HepG2 (cell line): ENCODE data around the gene LRRC74B. TPM values are rescaled to one million over a fixed set of nuclear protein-coding genes. Genes with fewer than 3 reads are reported as not detected.

Source experiments
- ATAC-seq: fragments of 200-7000 bp; cut with Tn5 transposase; 3 replicates; pipeline ENCODE4 v1.9.1; 2020; ENCODE audit warnings: mild to moderate bottlenecking, moderate library complexity
- BruUV-seq: library from RNA; stranded (reverse); fragments of 400-500 nt; replicated peaks from 2 replicates; lab custom pipeline; 2021; lab: Mats Ljungman, UMichigan
- CTCF ChIA-PET: fragments of 300-600 bp; formaldehyde crosslinking; extraction: SDS; loops from one replicate; lab custom pipeline; 2021; ENCODE audit warnings: low total read pairs, inconsistent platforms, low intra/inter-chr PET ratio; lab: Yijun Ruan, JAX
- POLR2A ChIA-PET: fragments of 350-600 bp; sonication (Branson Sonifier 250); formaldehyde crosslinking; loops from one replicate; lab custom pipeline; 2020; ENCODE audit warnings: antibody characterized with exemption, inconsistent platforms; lab: Yijun Ruan, JAX
- DNase-seq: peaks from one replicate; pipeline ENCODE4 v3.0.0-alpha.2; 2015; ENCODE audit warnings: low spot score
- FAIRE-seq: peaks from 3 replicates; lab custom pipeline; 2011; peaks lifted over from hg19 to GRCh38; lab: Jason Lieb, UNC
- H2AFZ ChIP-seq: one replicate; pipeline ENCODE4 v1.6.1; 2011; ENCODE audit warnings: low read length, inconsistent platforms
- H3K27ac ChIP-seq: fragments of 300-600 bp; 3 replicates; pipeline ENCODE4 v1.8.0; 2011; ENCODE audit warnings: mixed run types, mild to moderate bottlenecking, mixed read lengths, low read length, inconsistent platforms; ENCODE audit not compliant: insufficient read depth; ENCODE audit errors: extremely low read length
- H3K27me3 ChIP-seq, 2 experiments: fragments of 200-600 bp in 1 of 2; 2 replicates in 1 of 2; 3 replicates in 1 of 2; pipeline versions ENCODE4 v1.6.0 to v1.8.0; 2011; ENCODE audit warnings: low read length in 2 of 2, mild to moderate bottlenecking in 2 of 2, moderate library complexity in 2 of 2, inconsistent platforms in 1 of 2; ENCODE audit not compliant: insufficient read depth in 2 of 2, control insufficient read depth in 1 of 2
- H3K36me3 ChIP-seq, 2 experiments: fragments of 200-600 bp in 1 of 2; replicated peaks in 1 of 2; 2 replicates in 1 of 2; 3 replicates in 1 of 2; pipeline versions ENCODE4 v1.5.1 to v1.8.0; 2011; ENCODE audit warnings: low read length in 2 of 2, inconsistent platforms in 1 of 2; ENCODE audit not compliant: insufficient read depth in 2 of 2, control insufficient read depth in 1 of 2
- H3K4me1 ChIP-seq: 2 replicates; pipeline ENCODE4 v1.5.1; 2012; ENCODE audit warnings: low read length, inconsistent platforms; ENCODE audit not compliant: insufficient read depth
- H3K4me2 ChIP-seq: 2 replicates; pipeline ENCODE4 v1.6.0; 2011; ENCODE audit warnings: low read depth, low read length, inconsistent platforms
- H3K4me3 ChIP-seq, 3 experiments: fragments of 200-600 bp in 1 of 3; sonication (generic), shearing (Covaris generic) in 1 of 3; replicated peaks in 1 of 3; 2 replicates each; pipeline ENCODE4 v1.5.1; 2011 to 2016; ENCODE audit warnings: low read length in 3 of 3, inconsistent platforms in 2 of 3, low read depth in 2 of 3, mild to moderate bottlenecking in 2 of 3, control low read depth in 1 of 3, mixed read lengths in 1 of 3; ENCODE audit not compliant: insufficient read depth in 1 of 3
- H3K79me2 ChIP-seq: one replicate; pipeline ENCODE4 v1.6.1; 2011; ENCODE audit warnings: low read length, inconsistent platforms; ENCODE audit not compliant: insufficient read depth
- H3K9ac ChIP-seq: 2 replicates; pipeline ENCODE4 v1.6.0; 2011; ENCODE audit warnings: mild to moderate bottlenecking, low read depth, low read length, inconsistent platforms; ENCODE audit not compliant: insufficient read depth
- H3K9me3 ChIP-seq: 2 replicates; pipeline ENCODE4 v1.5.1; 2012; ENCODE audit warnings: mild to moderate bottlenecking, low read length
- H4K20me1 ChIP-seq: 2 replicates; pipeline ENCODE4 v1.6.0; 2011; ENCODE audit warnings: inconsistent platforms, mild to moderate bottlenecking, low read length, moderate library complexity; ENCODE audit not compliant: insufficient read depth
- AGO1 ChIP-seq: fragments of 200-400 bp; formaldehyde crosslinking; IDR thresholded peaks from 2 replicates; pipeline ENCODE4 v1.6.1; 2017; ENCODE audit warnings: mild to moderate bottlenecking, low read depth, low read length, moderate library complexity; ENCODE audit not compliant: poor library complexity, severe bottlenecking
- AGO2 ChIP-seq: fragments of 200-400 bp; formaldehyde crosslinking; optimal IDR thresholded peaks from 2 replicates; pipeline ENCODE3; 2017; ENCODE audit warnings: mild to moderate bottlenecking, low read depth, low read length, moderate library complexity
- AKAP8 ChIP-seq: sonication (generic); formaldehyde crosslinking; IDR thresholded peaks from 2 replicates; pipeline ENCODE4 v1.5.1; 2020; ENCODE audit warnings: mild to moderate bottlenecking, missing genetic modification reagents
- HOXA7 ChIP-seq: sonication (generic); formaldehyde crosslinking; IDR thresholded peaks from 2 replicates; pipeline ENCODE4 v1.8.1; 2022; ENCODE audit warnings: mild to moderate bottlenecking, missing genetic modification reagents, moderate library complexity
- JUNB ChIP-seq: sonication (generic); formaldehyde crosslinking; IDR thresholded peaks from 2 replicates; pipeline ENCODE4 v1.8.0; 2022; ENCODE audit warnings: missing genetic modification reagents, mild to moderate bottlenecking, borderline replicate concordance
- KDM4B ChIP-seq: sonication (generic); formaldehyde crosslinking; IDR thresholded peaks from 2 replicates; pipeline ENCODE4 v1.4.0; 2020; ENCODE audit warnings: missing genetic modification reagents
- KMT2B ChIP-seq: IDR thresholded peaks from 2 replicates; pipeline ENCODE4 v1.6.1; 2016; ENCODE audit warnings: missing genetic modification reagents, missing compliant biosample characterization
- MATR3 ChIP-seq: sonication (generic); formaldehyde crosslinking; IDR thresholded peaks from 2 replicates; pipeline ENCODE4 v1.4.0; 2020; ENCODE audit warnings: missing genetic modification reagents
- POLR2G ChIP-seq: fragments of 200-400 bp; formaldehyde crosslinking; IDR thresholded peaks from 2 replicates; pipeline ENCODE4 v1.6.1; 2018; ENCODE audit warnings: mild to moderate bottlenecking, low read depth, low read length, moderate library complexity
- RARG ChIP-seq: sonication (generic); formaldehyde crosslinking; IDR thresholded peaks from 2 replicates; pipeline ENCODE4 v1.4.0; 2020; ENCODE audit warnings: low read depth, mild to moderate bottlenecking, missing genetic modification reagents
- RBFOX2 ChIP-seq: fragments of 200-400 bp; formaldehyde crosslinking; IDR thresholded peaks from 2 replicates; pipeline ENCODE4 v1.6.1; 2017; ENCODE audit warnings: low read depth, mild to moderate bottlenecking, low read length
- RBM22 ChIP-seq: fragments of 200-400 bp; formaldehyde crosslinking; optimal IDR thresholded peaks from 2 replicates; pipeline ENCODE3; 2017; ENCODE audit warnings: mild to moderate bottlenecking, low read length, moderate library complexity
- RBM39 ChIP-seq: fragments of 200-400 bp; formaldehyde crosslinking; IDR thresholded peaks from one replicate; pipeline ENCODE4 v1.6.1; 2018; ENCODE audit warnings: antibody characterized with exemption, mild to moderate bottlenecking, low read depth, low read length; ENCODE audit not compliant: poor library complexity, severe bottlenecking
- SAFB2 ChIP-seq: sonication (generic); formaldehyde crosslinking; IDR thresholded peaks from 2 replicates; pipeline ENCODE4 v1.5.1; 2020; ENCODE audit warnings: missing genetic modification reagents, low read depth, mild to moderate bottlenecking, borderline replicate concordance
- SMAD1 ChIP-seq: sonication (generic); formaldehyde crosslinking; IDR thresholded peaks from 2 replicates; pipeline ENCODE4 v1.4.0; 2020; ENCODE audit warnings: missing genetic modification reagents, low read depth, mild to moderate bottlenecking, borderline replicate concordance
- SMAD3 ChIP-seq: sonication (generic); formaldehyde crosslinking; IDR thresholded peaks from 2 replicates; pipeline ENCODE4 v1.4.0; 2020; ENCODE audit warnings: missing genetic modification reagents
- ZC3H13 ChIP-seq: sonication (generic); formaldehyde crosslinking; IDR thresholded peaks from 2 replicates; pipeline ENCODE4 v1.8.1; 2023; ENCODE audit warnings: mild to moderate bottlenecking, missing genetic modification reagents, moderate library complexity
- ZNF251 ChIP-seq: sonication (generic); formaldehyde crosslinking; IDR thresholded peaks from 2 replicates; pipeline ENCODE4 v1.9.0; 2021; ENCODE audit warnings: mild to moderate bottlenecking, missing genetic modification reagents
- ZNF335 ChIP-seq: sonication (generic); formaldehyde crosslinking; IDR thresholded peaks from 2 replicates; pipeline ENCODE4 v1.4.0; 2020; ENCODE audit warnings: missing genetic modification reagents
- ZNF768 ChIP-seq: sonication (generic); formaldehyde crosslinking; IDR thresholded peaks from 2 replicates; pipeline ENCODE4 v1.4.0; 2020; ENCODE audit warnings: missing genetic modification reagents
- WGBS: methylation state at CpG from one replicate; pipeline ENCODE4 v1.1.6; 2017; ENCODE audit warnings: low lambda C conversion rate; 5-methylcytosine and 5-hydroxymethylcytosine counted together
- in situ Hi-C: cut with HindIII; loops from 2 replicates; pipeline ENCODE4 v1.10.0; 2017; ENCODE audit warnings: low pct_unique_long_range_greater_than_20kb; ENCODE audit not compliant: extremely low pct_ligation_motif_present
- intact Hi-C: fragments of 100-400 bp; cut with micrococcal nuclease; formaldehyde crosslinking; loops from one replicate; pipeline ENCODE4 v1.10.0; 2022; ENCODE audit not compliant: unreplicated experiment
- polyA plus RNA-seq, 8 experiments: library from polyadenylated mRNA; depleted of rRNA in 3 of 8; stranded (reverse) in 7 of 8; unstranded in 1 of 8; fragments of >200 nt; fragmentation: Illumina TruSeq in 4 of 8; extraction: Trizol in 4 of 8; gene quantifications; 2 replicates each; pipeline versions ENCODE4 v1.2.1 to v1.2.3, GENCODE V29; 2011 to 2016; ENCODE audit warnings: low read depth in 4 of 8, missing spikeins in 1 of 8, mixed read lengths in 1 of 8; ENCODE audit not compliant: insufficient read depth in 1 of 8
- total RNA-seq, 5 experiments: library from RNA; depleted of rRNA; stranded (reverse); fragments of >200 nt; fragmentation: Illumina TruSeq; extraction: Trizol; gene quantifications; 2 replicates each; pipeline ENCODE4 v1.2.3, GENCODE V29; 2016; ENCODE audit warnings: low read depth in 1 of 5
- TF ChIP-seq, protein P1 (sequence below): IDR thresholded peaks from 2 replicates; pipeline ENCODE4 v1.6.1; 2016; ENCODE audit warnings: low read depth, borderline replicate concordance
- TF ChIP-seq, protein P2 (sequence below): sonication (generic); formaldehyde crosslinking; IDR thresholded peaks from 2 replicates; pipeline ENCODE4 v1.4.0; 2020; ENCODE audit warnings: mild to moderate bottlenecking, missing genetic modification reagents
- TF ChIP-seq, protein P3 (sequence below): sonication (generic); formaldehyde crosslinking; IDR thresholded peaks from 2 replicates; pipeline ENCODE4 v1.5.1; 2020; ENCODE audit warnings: missing genetic modification reagents, mild to moderate bottlenecking, borderline replicate concordance

The LRRC74B gene
- total and polyA plus RNA-seq, 2 of the 13 experiments (the other 11 are each of a cell fraction or from before 2014, with no cell fraction given), result not detected

DNA sequence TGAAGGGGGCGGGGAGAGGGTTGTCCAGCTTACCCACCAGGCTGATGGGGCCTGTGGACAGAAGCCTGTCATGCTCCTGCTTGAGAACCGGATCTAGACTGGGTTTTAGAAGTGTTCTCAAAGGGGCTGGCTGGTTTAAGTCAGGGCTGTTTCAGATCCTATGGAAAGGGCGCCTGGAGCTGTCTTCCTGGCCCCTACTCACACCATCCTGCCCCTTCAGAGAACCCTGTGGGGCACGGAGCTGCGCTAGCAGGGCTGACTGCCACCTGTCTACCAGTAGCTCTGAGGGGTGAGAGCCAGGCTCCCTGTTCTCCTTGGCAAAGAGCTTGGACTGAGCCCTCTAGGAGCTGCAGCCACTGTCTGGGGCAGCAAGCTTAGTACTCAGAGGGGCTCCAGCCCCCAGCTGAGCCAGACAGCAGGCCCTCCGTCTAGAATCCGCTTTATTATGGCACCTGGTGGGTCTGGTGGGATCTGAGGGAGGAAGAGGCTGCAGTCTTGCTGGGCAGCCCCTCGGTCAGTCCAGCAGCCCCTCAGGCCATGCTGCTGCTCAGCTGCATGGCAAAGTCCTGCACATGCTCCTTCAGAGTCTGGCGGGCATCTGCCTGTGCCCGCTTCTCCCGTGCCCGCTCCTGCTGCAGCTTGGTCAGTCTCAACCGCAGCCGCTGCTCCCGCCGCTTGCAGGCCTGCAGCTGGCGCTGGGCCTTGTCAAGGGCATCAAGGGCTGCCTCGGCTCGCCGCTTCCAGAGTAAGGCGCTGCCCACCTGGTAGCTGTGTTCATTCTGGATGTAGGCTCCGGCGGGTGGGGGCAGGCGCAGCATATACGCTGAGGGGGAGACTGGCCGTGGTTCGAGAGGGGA is 46.2 kb upstream of the LRRC74B start:
- DNase-seq (no peak), FAIRE-seq (no peak), ATAC-seq (no peak)
- Histone ChIP-seq H3K36me3 (peaks cover 8 to 35% of the 10 kb centered on the region in 2 experiments), H3K4me3 (peak overlapping the region in 1 of 3 experiments; percentile 89; a peak in 1 of 6 replicates), H3K4me2 (0 out of 2 replicates have a peak overlapping the region, but pooled peaks have one; percentile 95), H3K79me2 (peaks cover 18% of the 10 kb centered on the region), H3K9ac (peak overlapping the region; percentile 14; the same call in 1 of the 2 replicates), H3K27ac (no peak overlapping the region), H3K27me3 (no peaks in the 10 kb centered on the region), H3K4me1 (peaks cover 30% of the 10 kb centered on the region), H2AFZ (no peak overlapping the region), H4K20me1 (0 out of 2 replicates have a peak, but pooled peaks cover 2% of the 10 kb centered on the region), H3K9me3 (no peaks in the 10 kb centered on the region)
- POLR2A ChIA-PET, result interaction anchor here (0.6 to 3.3 kb wide), 5 partner anchors 15 to 49 kb away, joined by 3 to 20 read pairs (median 3); partner anchors contain the start of genes LZTR1 and P2RX6
- BruUV-seq, result no TSS peak
- intact Hi-C loops, result no loop called here
- WGBS, result 86% methylated on average over 2 of the region's 27 CpGs
- in situ Hi-C loops, result no loop called here
- TF ChIP-seq, protein P1, sequence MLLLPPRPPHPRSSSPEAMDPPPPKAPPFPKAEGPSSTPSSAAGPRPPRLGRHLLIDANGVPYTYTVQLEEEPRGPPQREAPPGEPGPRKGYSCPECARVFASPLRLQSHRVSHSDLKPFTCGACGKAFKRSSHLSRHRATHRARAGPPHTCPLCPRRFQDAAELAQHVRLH, result no peak
- TF ChIP-seq ZC3H13, result 0 out of 2 replicates have a peak, but pooled peaks have one; percentile 44
- TF ChIP-seq JUNB (CRISPR knock-in tag), result no peak
- peak; percentile 76 for TF ChIP-seq RBFOX2
- TF ChIP-seq RARG (CRISPR knock-in tag), result no peak
- no peak for TF ChIP-seq SMAD1 (CRISPR knock-in tag)
- TF ChIP-seq, protein P2, sequence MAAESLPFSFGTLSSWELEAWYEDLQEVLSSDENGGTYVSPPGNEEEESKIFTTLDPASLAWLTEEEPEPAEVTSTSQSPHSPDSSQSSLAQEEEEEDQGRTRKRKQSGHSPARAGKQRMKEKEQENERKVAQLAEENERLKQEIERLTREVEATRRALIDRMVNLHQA, result no peak
- TF ChIP-seq AGO1, result peak; percentile 72
- TF ChIP-seq AGO2, result peak; percentile 95
- peak; percentile 64 for TF ChIP-seq RBM22
- no peak for TF ChIP-seq ZNF335
- TF ChIP-seq KDM4B (CRISPR knock-in tag), result no peak
- no peak for TF ChIP-seq MATR3 (CRISPR knock-in tag)
- no peak for TF ChIP-seq KMT2B (CRISPR knock-in tag)
- no peak for TF ChIP-seq ZNF251
- TF ChIP-seq SMAD3 (CRISPR knock-in tag), result no peak
- TF ChIP-seq AKAP8 (CRISPR knock-in tag), result peak; percentile 25; the same call in 1 of the 2 replicates
- TF ChIP-seq, protein P3, sequence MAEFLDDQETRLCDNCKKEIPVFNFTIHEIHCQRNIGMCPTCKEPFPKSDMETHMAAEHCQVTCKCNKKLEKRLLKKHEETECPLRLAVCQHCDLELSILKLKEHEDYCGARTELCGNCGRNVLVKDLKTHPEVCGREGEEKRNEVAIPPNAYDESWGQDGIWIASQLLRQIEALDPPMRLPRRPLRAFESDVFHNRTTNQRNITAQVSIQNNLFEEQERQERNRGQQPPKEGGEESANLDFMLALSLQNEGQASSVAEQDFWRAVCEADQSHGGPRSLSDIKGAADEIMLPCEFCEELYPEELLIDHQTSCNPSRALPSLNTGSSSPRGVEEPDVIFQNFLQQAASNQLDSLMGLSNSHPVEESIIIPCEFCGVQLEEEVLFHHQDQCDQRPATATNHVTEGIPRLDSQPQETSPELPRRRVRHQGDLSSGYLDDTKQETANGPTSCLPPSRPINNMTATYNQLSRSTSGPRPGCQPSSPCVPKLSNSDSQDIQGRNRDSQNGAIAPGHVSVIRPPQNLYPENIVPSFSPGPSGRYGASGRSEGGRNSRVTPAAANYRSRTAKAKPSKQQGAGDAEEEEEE, result no peak
- TF ChIP-seq RBM39, result peak; percentile 18
- peak; percentile 6 for TF ChIP-seq POLR2G
- TF ChIP-seq HOXA7, result no peak
- no peak for TF ChIP-seq SAFB2
- no peak for TF ChIP-seq ZNF768 (CRISPR knock-in tag)
- CTCF ChIA-PET, result no interaction called here
